ENCODE results near the gene BICRA.
"Not testable (repeated sequence)": the region's sequence is repeated elsewhere in the genome, so short reads cannot be mapped to it uniquely, and the experiment has no call there.

The BICRA gene

DNA sequence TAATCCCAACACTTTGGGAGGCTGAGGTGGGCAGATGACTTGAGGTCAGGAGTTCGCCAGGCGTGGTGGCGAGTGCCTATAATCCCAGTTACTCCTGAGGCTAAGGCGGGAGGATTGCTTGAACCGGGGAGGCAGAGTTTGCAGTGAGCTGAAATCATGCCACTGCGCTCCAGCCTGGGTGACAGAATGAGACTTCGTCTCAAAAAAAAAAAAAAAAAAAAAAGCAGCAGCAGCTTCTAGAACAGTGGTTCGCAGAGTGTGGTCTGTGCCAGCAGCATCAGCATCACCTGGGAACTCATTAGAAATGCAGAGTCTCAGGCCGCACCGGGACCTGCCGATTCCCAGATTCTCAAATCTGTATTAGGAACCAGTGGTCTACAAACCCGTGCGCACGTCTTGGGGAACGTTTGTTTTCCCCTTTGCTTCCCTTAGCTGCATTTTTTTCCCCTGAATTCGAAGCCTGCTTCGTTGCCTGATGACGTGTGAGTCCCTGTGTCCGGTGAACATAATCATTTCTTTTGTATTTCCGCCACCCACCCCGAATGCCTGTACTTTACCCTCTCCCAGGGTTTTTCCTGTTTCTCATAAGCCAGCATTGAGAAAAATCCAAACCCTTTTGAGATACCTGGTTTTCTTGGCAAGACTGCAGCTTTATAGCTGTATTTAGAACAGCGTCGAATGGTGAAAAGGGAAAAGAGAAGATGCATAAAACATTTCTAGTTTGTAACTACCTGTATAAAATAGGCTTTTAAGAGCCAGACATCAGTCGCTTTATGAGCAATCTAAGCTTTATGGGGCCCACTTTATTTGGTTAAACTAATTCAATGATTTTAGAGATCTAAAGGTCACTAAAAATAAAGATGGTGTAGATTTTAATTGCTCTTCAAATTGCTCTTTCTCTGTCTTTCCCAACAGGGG is 49.8 kb downstream of the BICRA start:
- no peak overlapping the region for H3K4me3 ChIP-seq (ENCODE audit: low read depth, low read length)

DNA sequence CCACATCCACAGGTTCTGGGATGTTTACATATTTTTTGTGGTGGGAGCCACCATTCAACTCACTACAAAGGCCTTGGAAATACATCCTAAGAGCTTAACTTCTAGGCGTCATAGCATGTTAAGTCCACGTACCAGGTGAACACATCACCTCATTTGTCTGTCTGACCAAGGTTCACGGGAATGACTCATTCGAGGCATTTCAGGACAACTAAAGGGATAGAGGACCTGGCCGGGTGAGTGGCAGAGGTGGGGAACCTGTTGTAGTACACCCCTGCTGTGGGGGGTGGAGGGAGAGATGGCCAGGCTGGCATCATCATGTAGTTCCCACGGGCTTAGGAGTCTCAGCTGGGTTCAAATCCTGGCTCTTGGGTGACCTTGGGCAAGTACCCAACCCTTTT is 51.5 kb downstream of the BICRA start:
- no peak overlapping the region for H3K4me3 ChIP-seq (ENCODE audit: low read depth, low read length)

DNA sequence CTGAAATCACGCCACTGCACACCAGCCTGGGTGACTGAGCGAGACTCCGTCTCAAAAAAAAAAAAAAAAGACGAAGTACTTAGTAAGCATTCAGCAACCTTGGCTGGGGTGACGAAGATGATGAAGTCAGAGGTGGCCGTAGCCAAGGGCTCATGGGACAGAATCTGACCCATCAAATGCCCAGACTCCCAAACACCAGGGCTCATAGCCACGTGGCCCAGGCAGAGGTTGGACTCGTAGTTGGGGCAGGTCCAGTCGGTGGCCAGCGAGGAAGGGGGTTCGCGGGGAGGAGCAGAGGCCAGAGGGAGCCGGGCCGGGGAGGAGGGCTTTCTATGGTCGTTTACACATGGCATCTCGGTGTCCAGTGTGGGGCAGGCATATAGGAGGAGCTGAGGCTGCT is 52.2 kb downstream of the BICRA start:
- H3K4me3 ChIP-seq (ENCODE audit: low read depth, low read length): no peak overlapping the region

DNA sequence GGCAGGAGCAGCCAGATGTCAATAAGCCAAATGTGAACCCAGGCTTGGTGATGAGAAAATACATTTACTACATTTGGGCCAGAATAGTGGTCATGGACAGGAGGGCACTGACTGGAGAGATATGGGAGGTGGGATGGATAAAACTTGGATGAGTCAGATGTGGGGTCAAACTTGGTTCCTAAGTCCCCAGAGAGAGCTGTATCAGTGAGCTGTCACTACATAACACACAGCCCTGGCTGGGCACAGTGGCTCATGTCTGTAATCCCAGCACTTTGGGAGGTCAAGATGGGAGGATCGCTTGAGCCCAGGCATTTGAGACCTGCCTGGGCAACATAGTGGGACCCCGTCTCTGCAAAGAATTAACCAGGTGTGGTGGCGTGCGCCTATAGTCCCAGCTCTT is 52.7 kb downstream of the BICRA start:
- no peak overlapping the region for H3K4me3 ChIP-seq (ENCODE audit: low read depth, low read length)

DNA sequence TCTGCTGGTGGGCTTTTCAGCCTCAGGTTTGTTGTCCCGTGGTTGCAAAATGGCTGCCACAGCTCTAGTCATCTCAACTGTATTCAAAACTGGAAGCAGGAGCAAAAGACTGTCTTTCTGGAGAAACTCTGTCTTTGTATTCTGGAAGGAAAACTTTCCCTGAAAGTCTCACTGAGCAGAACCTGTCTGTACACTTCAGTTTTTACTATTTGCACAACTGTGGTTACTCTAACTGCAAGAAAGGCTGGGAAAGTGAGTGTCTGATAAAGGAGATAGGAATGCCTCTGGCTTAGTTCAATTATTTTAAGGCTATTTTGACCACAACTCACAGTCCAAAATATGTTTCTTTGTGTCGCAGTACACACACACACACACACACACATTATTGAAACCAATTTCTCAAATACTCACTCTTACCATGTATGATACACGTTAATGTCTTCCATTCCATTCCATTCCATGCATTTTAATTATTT is 54.5 kb downstream of the BICRA start:
- no peak overlapping the region for H3K4me3 ChIP-seq (ENCODE audit: low read depth, low read length)

DNA sequence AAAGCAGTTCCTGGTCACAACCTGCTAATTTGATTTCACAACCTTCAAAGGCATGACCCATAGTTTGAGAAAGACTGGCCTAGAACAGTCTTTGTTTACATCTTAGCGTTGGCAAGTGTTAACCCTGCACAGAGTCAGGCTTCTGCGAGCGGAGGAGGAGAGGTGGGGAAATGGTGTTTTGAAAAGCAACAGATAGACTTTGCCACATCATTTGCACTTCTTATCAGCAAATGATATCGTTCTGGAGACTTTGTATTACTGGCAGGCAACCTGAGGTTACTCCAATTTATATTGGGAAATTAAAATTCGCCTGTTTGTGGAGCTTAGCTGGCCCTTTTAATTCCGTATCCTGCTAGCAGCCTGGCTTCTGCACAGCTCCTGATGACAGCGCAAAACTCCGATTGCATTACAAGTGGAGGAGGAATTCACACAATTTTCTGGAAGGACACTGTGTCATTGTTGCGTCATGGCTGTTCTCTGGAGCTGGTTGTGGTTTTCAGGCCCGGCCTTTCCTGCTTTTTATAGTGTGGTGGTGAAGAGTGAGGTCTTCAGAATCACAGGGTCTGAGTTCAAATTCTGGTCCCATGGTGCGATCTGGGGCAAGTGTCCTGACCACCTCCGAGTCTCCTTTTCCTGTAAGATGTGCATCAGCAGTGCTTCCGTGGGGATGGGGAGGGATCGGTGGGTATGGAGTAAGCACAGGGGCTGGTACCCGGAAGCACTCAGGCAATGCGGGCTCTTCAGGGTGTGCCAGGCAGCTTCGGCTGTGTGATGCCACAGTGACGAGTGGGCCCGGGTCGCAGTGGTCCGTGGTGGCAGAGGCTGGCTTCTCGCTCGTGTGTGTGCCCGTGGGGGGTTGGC is 55.2 kb downstream of the BICRA start:
- H3K4me3 ChIP-seq (ENCODE audit: low read depth, low read length): no peak overlapping the region

DNA sequence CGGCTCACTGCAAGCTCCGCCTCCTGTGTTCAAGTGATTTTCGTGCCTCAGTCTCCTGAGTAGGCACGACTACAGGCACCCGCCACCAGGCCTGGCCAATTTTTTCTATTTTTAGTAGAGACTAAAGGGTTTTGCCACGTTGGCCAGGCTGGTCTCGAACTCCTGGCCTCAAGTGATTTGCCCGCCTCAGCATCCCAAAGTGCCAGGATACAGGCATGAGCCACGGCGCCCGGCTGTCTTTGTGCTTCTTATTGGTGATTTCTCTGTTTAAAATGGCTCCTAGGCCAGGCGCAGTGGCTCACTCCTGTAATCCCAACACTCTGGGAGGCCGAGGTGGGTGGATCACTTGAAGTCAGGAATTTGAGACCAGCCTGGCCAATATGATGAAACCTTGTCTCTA is 59.6 kb downstream of the BICRA start:
- not testable (repeated sequence) for H3K4me3 ChIP-seq (ENCODE audit: low read depth, low read length)

DNA sequence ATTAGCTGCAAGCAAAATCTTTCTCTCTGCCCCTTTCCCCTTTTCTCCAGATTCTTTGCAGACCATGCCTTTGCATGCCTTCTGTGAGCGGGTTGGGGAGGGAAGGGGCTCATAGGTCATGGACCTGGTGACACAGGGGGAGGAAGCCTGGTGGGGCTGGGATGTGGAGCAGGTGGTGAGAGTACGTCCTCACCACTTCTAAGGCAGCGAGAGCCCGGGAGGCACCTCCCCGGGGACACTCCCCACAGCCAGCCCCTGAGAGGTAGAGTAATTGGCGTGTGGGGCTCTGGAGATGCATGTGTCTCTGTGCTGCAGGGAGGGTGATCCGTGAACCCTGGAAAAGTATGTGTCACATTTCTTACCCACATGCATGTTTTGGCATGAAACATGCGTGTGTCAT is 61.8 kb downstream of the BICRA start:
- H3K4me3 ChIP-seq (ENCODE audit: low read depth, low read length): no peak overlapping the region

DNA sequence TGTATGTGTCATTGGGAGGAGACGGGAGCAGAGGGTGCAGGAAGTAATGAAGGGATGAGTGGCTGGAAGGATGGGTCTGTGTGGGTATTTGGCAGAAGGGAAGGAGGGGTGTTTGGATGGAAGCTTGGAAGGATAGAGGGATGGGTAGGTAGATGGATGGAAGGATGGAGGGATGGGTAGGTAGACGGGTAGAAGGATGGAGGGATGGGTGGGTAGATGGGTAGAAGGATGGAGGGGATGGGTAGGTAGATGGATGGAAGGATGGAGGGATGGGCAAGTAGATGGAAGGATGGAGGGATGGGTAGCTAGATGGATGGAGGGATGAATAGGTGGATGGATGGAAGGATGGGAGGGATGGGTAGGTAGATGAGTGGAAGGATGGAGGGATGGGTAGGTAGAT is 62.6 kb downstream of the BICRA start:
- H3K4me3 ChIP-seq (ENCODE audit: low read depth, low read length): no peak overlapping the region

DNA sequence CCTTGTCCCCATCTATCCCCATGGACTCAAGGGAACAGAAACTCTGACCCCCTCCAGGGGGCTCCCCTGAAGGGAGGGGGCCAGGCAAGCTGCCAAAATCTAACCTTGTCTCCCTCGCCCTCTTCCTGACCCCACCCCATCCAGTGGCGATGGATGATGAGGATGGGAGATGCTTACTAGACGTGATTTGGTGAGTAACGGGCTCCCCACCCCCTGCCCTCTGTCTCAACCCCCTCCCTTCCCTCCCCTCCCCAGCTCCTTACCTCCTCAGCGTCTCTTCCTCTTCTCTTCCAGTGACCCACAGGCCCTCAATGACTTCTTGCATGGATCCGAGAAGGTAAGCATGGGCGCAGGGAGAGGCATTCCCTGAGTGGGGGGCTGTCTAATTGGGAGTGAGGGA is 64.5 kb downstream of the BICRA start:
- H3K4me3 ChIP-seq (ENCODE audit: low read depth, low read length): no peak overlapping the region

DNA sequence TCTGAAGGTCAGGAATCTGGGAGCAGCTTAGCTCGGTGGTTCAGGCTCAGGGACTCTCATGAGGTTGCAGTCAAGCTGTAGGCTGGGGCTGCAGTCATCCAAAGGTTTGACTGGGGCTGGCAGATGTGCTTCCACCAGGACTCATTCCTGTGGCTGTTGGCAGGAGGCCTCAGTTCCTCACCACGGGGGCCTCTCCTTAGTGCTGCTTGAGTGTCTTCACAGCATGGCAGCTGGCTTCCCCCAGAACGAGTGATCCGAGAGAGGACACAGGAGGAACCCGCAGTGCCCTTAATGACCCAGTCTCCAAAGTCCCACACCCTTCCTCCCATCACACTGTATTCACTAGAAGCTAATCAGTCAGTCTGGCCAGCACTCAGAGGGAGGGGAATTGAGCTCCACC is 65.6 kb downstream of the BICRA start:
- H3K4me3 ChIP-seq (ENCODE audit: low read depth, low read length): no peak overlapping the region

DNA sequence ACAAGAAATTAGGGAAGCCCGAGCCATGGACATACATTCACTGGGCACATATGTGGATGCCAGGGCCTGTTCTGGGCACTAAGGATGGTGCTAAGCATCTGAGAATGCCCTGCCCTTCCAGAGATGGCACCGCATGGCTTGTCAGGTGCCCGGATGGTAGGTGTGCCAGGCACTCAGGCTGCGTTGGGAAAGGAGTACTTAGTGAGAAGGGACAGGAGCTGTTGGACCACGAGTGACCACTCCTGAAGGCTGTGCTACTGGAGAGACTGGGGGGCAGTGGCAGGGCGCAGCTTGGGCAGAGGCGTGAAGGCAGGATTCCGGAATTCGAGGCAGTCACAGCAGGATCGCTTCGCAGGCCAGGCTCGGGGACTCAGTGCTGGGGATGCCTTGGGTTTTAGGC is 66.3 kb downstream of the BICRA start:
- H3K4me3 ChIP-seq (ENCODE audit: low read depth, low read length): no peak overlapping the region

DNA sequence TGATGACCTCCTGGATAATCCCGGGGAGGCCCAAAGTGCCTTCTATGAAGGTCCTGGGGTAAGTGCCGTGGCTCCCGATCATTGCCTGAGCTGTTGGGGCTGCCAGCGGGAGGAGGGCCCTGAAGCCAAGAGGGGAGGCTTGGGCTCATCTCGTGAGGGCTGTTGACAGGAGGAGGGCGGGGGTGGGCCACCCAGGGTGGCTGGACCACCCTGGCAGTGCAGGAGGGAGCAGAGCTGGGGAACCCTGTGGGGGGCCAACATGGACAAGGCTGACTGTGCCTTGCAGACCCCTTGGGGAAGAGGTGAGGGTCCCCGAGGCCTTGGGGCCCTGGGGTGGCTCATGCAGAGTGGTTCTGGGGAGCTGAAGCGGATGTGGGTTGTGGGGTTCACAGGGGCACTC is 66.9 kb downstream of the BICRA start:
- no peak overlapping the region for H3K4me3 ChIP-seq (ENCODE audit: low read depth, low read length)

DNA sequence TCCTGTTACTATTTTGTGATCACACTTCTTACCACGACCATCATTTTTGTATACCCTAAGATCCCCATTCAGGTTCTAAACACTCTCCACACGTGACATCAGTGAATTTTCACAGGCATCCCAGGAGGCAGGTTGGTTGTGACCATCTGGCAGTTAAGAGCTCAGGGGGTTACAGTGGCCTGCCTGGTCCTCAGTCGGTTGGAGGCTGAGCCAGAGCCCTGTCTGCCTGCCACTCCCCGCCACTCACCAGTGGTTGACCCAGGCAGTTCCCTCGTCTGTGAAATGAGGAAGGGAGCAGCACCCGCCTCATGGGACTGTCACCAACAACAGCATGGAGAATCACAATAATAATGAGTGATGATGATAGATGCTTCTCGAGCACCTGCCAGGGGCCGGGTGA is 67.9 kb downstream of the BICRA start:
- H3K4me3 ChIP-seq (ENCODE audit: low read depth, low read length): no peak overlapping the region

DNA sequence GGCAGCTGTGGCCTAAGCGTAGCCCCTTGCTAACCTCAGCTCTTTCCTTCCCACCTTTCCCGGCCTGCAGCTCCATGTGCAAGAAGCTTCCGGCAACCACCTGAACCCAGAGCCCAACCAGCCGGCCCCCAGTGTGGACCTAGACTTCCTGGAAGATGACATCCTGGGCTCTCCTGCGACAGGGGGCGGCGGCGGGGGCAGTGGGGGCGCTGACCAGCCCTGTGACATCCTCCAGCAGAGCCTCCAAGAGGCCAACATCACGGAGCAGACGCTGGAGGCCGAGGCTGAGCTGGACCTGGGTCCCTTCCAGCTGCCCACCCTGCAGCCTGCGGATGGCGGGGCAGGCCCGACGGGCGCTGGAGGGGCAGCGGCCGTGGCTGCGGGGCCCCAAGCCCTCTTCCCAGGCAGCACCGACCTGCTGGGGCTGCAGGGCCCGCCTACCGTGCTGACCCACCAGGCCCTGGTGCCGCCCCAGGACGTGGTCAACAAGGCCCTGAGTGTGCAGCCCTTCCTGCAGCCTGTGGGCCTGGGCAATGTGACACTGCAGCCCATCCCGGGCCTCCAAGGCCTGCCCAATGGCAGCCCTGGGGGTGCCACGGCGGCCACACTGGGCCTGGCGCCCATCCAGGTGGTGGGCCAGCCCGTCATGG is 70.4 kb downstream of the BICRA start:
- H3K4me3 ChIP-seq (ENCODE audit: low read depth, low read length): no peak overlapping the region

DNA sequence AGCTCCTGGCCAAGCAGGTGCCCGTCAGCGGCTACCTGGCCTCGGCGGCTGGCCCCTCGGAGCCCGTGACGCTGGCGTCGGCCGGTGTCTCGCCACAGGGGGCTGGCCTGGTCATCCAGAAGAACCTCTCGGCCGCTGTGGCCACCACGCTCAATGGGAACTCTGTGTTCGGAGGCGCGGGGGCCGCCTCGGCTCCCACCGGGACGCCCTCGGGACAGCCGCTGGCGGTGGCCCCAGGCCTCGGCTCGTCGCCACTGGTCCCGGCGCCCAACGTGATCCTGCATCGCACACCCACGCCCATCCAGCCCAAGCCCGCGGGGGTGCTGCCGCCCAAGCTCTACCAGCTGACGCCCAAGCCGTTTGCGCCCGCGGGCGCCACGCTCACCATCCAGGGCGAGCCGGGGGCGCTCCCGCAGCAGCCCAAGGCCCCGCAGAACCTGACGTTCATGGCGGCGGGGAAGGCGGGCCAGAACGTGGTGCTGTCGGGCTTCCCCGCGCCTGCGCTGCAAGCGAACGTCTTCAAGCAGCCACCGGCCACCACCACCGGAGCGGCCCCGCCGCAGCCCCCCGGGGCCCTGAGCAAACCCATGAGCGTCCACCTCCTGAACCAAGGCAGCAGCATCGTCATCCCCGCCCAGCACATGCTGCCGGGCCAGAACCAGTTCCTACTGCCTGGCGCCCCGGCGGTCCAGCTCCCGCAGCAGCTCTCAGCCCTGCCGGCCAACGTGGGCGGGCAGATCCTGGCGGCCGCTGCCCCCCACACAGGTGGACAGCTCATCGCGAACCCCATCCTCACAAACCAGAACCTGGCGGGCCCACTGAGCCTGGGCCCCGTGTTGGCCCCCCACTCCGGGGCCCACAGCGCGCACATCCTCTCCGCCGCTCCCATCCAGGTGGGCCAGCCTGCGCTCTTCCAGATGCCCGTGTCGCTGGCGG is 71.3 kb downstream of the BICRA start:
- no peak overlapping the region for H3K4me3 ChIP-seq (ENCODE audit: low read depth, low read length)

DNA sequence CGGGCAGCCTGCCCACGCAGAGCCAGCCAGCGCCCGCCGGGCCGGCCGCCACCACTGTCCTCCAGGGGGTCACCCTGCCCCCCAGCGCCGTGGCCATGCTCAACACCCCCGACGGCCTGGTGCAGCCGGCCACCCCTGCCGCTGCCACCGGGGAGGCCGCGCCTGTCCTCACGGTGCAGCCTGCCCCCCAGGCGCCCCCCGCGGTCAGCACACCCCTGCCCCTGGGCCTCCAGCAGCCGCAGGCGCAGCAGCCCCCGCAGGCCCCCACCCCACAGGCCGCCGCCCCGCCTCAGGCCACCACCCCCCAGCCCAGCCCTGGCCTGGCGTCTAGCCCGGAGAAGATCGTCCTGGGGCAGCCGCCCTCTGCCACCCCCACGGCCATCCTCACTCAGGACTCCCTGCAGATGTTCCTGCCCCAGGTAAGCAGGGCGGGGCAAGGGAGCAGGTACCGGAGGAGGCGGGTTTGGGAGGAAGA is 72.0 kb downstream of the BICRA start:
- no peak overlapping the region for H3K4me3 ChIP-seq (ENCODE audit: low read depth, low read length)

DNA sequence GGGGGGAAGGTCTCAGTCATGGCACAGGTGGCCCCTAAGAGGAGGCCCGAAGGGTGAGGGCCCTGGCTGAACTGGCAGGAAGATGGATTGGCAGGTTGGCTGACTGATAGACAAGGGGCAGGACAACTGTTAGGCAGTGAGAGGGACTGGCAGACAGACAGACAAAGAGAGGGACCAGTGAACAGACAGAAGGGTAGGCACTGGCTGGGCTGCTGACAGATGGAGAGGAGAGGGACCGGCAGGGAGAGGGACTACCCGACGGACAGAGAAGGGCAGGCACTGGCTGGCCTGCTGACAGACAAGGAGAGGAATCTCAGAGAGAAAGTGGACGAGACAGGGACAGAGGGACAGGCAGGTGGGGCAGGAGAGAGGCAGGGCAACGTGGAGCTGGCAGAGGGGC is 72.5 kb downstream of the BICRA start:
- H3K4me3 ChIP-seq (ENCODE audit: low read depth, low read length): no peak overlapping the region

DNA sequence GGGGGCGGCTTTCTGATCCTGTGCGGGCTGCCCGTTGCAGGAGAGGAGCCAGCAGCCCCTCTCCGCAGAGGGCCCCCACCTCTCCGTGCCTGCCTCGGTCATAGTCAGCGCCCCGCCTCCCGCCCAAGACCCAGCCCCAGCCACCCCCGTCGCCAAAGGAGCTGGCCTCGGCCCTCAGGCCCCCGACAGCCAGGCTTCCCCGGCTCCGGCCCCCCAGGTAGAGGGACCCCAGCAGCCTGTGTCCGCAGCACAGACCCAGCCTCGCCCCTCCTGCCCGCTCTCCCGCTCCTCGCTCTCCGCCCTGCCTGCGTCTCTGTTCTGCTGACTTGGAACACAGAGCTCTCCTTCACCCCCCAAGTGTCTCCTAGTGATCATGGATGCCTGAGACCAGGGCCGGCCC is 73.0 kb downstream of the BICRA start:
- H3K4me3 ChIP-seq (ENCODE audit: low read depth, low read length): no peak overlapping the region

DNA sequence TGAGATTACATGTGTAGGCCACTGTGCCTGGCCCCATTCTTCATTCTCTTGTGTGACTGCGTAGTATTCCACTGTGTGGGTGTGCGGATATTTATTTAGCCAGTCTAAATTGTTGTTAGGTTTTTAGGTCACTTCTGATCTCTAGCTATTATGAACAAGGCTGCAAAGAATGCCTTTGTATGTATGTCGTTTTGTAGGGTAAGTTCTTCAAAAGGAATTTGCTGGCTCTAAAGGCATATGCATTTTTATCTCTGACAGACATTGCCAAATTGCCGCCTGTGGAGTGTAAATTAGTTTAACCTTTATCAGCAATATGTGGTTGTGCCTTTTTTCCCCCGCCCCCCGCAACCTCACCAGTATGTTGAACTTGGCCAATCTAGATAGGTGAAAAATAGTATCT is 74.0 kb downstream of the BICRA start:
- no peak overlapping the region for H3K4me3 ChIP-seq (ENCODE audit: low read depth, low read length)
